ENCODE data around the gene CAPZA1. TPM values are rescaled to one million over a fixed set of nuclear protein-coding genes. Genes with fewer than 3 reads are reported as not detected.

The CAPZA1 gene
- total RNA-seq, 1 experiment from 2014 or later, result 148 TPM

DNA sequence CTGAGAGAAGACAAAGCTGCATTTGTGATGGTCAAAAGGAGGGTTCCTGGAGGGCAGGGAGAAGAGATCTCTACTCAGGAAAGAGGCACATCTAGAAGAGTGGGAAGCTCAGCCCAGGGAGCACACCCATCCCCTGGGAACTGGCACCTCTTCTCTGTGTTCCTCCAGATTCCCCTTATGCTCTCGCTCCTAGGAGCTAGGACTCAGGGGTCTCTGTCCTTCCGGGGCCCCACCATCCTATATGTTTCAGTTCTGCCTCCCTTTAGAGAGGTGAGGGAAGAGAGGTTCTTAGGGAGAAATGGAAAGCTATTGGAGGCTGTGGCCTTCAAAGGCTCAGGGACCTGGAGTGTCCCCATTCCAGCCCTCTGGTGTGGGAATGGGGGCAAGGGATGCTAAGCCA, 100.1 kb downstream of the CAPZA1 start:
- Histone ChIP-seq H2AFZ (ENCODE audit: low read depth, low read length, poor library complexity, severe bottlenecking) (no peak overlapping the region), H3K79me2 (ENCODE audit: insufficient read depth, low read length) (no peaks in the 10 kb centered on the region), H3K9ac (ENCODE audit: low read length) (no peak overlapping the region), H3K9me3 (ENCODE audit: control insufficient read depth in 1 of 2, insufficient read depth in 1 of 2, low read depth in 1 of 2, low read length in 2 of 2) (no peaks in the 10 kb centered on the region), H3K36me3 (ENCODE audit: control insufficient read depth in 1 of 2, insufficient read depth in 2 of 2, low read length in 2 of 2) (no peaks in the 10 kb centered on the region), H3K9me2 (ENCODE audit: insufficient read depth) (no peaks in the 10 kb centered on the region), H3K4me1 (ENCODE audit: control insufficient read depth in 1 of 2, insufficient read depth in 2 of 2, low read length in 2 of 2) (peaks cover 4 to 24% of the 10 kb centered on the region in 2 experiments; a peak in 3 of 4 replicates), H3K4me2 (ENCODE audit: low read length) (no peak overlapping the region), H3K4me3 (replicated peaks in 1 of 2; ENCODE audit: low read depth in 1 of 2, low read length in 2 of 2) (no peak overlapping the region), H4K20me1 (ENCODE audit: insufficient read depth) (no peaks in the 10 kb centered on the region), H3K27me3 (ENCODE audit: insufficient read depth, low read length) (no peaks in the 10 kb centered on the region), H3K27ac (ENCODE audit: low read depth, low read length) (no peak overlapping the region)
- TF ChIP-seq ELF1 (IDR thresholded peaks at IDR 0.05; ENCODE audit: borderline replicate concordance, low read depth) (no peak), SRF (IDR thresholded peaks at IDR 0.05; ENCODE audit: low read depth) (no peak), TCF7L2 (IDR thresholded peaks at IDR 0.05; ENCODE audit: borderline replicate concordance, extremely low read depth, insufficient read depth, insufficient read length) (no peak), RAD21 (IDR thresholded peaks at IDR 0.05; ENCODE audit: low read depth) (no peak), EZH2 (IDR thresholded peaks at IDR 0.05) (no peak), REST (IDR thresholded peaks at IDR 0.05; ENCODE audit: low read depth) (no peak)
- TF ChIP-seq, protein P1, sequence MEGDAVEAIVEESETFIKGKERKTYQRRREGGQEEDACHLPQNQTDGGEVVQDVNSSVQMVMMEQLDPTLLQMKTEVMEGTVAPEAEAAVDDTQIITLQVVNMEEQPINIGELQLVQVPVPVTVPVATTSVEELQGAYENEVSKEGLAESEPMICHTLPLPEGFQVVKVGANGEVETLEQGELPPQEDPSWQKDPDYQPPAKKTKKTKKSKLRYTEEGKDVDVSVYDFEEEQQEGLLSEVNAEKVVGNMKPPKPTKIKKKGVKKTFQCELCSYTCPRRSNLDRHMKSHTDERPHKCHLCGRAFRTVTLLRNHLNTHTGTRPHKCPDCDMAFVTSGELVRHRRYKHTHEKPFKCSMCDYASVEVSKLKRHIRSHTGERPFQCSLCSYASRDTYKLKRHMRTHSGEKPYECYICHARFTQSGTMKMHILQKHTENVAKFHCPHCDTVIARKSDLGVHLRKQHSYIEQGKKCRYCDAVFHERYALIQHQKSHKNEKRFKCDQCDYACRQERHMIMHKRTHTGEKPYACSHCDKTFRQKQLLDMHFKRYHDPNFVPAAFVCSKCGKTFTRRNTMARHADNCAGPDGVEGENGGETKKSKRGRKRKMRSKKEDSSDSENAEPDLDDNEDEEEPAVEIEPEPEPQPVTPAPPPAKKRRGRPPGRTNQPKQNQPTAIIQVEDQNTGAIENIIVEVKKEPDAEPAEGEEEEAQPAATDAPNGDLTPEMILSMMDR (IDR thresholded peaks at IDR 0.05 in 2 of 3, conservative IDR thresholded peaks at IDR 0.05 in 1 of 3; ENCODE audit: borderline replicate concordance in 1 of 3, insufficient read depth in 1 of 3, low read depth in 2 of 3, low read length in 2 of 3), result no peak
- ChIA-PET POLR2A (no interaction called here), CTCF (interaction anchor here (1.2 to 4.8 kb wide), 4 partner anchors 11 to 353 kb away, joined by 4 to 44 read pairs (median 8); partner anchors contain the start of gene LRIG2), RAD21 (ENCODE audit: low non-redundant PET in 1 of 2, low total read pairs in 2 of 2, uncharacterized antibody in 2 of 2, unreplicated experiment in 2 of 2) (interaction anchor here in 1 of 2 experiments (1.9 kb wide), 1 partner anchor 84 kb away, joined by 6 read pairs; no protein-coding TSS in a partner anchor)
- no peak for DNase-seq (ENCODE audit: low read depth, low spot score)
- no TSS peak for BruUV-seq (replicated peaks)
- intact Hi-C loops (cut with micrococcal nuclease), result loop anchor here (5.0 kb wide), 2 partner anchors 163 to 238 kb away; partner anchors contain the start of gene SLC16A1
- no peak for ATAC-seq
